SU-DHL-6 (cell line): ENCODE measurements around the gene LCMT1.

Experiments used
- EZH2phosphoT487 ChIP-seq: fragments of 200-600 bp; sonication (generic), shearing (Covaris generic); conservative IDR thresholded peaks from 2 replicates; pipeline ENCODE4 v1.6.1; 2018; ENCODE audit warnings: mild to moderate bottlenecking, antibody characterized with exemption, low read length, moderate library complexity, mixed read lengths
- TF ChIP-seq, protein P1 (sequence below): fragments of 200-600 bp; sonication (generic); IDR thresholded peaks from one replicate; pipeline ENCODE4 v1.5.1; 2017; ENCODE audit warnings: antibody characterized with exemption, mild to moderate bottlenecking, low read length, moderate library complexity; ENCODE audit not compliant: insufficient read depth, poor library complexity, severe bottlenecking

DNA sequence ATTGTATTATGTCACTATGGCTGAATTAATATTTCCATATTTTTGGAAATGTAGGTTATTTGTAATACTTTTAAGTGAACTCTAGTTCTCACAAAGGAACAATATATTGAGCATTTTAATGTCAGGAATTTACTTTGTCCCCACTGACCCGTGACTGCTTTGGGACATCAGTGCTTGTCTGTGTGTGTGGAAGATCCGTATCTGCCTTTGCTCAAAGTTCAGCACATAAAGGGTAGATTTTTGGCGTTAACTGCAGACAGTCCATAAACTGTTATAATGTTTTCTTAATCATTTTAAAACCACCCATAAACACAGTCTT lies 65.9 kb downstream of the LCMT1 start:
- TF ChIP-seq, protein P1, sequence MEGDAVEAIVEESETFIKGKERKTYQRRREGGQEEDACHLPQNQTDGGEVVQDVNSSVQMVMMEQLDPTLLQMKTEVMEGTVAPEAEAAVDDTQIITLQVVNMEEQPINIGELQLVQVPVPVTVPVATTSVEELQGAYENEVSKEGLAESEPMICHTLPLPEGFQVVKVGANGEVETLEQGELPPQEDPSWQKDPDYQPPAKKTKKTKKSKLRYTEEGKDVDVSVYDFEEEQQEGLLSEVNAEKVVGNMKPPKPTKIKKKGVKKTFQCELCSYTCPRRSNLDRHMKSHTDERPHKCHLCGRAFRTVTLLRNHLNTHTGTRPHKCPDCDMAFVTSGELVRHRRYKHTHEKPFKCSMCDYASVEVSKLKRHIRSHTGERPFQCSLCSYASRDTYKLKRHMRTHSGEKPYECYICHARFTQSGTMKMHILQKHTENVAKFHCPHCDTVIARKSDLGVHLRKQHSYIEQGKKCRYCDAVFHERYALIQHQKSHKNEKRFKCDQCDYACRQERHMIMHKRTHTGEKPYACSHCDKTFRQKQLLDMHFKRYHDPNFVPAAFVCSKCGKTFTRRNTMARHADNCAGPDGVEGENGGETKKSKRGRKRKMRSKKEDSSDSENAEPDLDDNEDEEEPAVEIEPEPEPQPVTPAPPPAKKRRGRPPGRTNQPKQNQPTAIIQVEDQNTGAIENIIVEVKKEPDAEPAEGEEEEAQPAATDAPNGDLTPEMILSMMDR, result no peak
- TF ChIP-seq EZH2phosphoT487, result no peak
